Limb (tissue), 2 donors: ENCODE measurements around the gene RBP3.

Experiments
- DNase-seq, 2 donors: peaks; one replicate each; pipeline ENCODE4 v3.0.0-alpha.2; 2016; ENCODE audit errors: extremely low spot score in 2 of 2

Gene RBP3

DNA sequence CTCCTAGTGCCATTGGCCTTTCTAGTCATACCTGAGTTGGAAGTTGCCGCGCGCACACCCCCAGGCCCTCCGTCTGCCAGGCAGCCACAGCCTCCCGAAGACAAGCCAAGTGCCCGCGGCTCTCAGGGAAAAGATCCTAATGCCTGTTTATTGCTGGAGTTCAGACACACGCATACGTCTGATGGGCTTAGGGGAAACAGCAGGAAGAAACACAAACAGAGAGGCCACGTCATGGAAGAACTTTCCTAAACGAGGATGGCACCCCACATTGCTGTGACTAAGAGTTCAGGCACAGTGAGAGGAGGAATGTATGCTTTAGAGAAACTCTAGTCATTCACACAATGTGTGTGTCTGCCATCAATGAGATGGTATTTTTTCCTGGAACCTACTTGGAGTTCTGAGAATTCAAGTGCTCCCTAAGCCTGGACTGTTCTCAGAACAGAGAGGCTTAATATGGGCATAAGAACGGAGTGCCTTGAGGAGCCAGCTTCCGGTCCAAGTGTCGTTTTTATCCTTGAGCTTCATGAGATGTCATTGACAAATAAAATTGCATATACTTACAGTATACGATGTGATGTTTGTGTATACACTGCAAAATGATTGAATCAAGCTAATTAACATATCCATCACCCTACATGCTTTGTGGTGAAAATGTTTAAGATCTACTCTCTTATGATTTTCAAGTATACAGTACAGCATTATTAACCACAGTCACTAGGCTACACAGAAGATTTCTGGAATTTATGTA lies 11.6 kb upstream of the RBP3 start:
- DNase-seq = no peak

DNA sequence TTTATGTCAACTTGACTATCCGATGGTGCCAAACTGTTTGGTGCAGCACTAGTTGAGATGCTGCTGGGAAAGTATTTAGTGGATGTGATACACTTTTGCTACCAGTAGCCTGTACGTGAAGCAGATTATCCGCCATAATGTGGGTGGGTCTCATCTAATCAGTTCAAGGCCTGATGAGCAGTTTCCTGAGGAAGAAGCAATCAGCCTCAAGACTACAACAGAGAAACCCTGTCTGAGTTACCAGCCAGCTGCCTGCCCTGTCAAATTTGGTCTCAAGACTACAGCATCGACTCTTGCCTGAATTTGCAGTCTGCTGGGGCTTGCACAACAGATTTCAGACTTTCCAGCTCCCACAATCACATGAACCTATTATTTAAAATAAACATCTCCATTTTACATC lies 10.9 kb upstream of the RBP3 start:
- DNase-seq = no peak

DNA sequence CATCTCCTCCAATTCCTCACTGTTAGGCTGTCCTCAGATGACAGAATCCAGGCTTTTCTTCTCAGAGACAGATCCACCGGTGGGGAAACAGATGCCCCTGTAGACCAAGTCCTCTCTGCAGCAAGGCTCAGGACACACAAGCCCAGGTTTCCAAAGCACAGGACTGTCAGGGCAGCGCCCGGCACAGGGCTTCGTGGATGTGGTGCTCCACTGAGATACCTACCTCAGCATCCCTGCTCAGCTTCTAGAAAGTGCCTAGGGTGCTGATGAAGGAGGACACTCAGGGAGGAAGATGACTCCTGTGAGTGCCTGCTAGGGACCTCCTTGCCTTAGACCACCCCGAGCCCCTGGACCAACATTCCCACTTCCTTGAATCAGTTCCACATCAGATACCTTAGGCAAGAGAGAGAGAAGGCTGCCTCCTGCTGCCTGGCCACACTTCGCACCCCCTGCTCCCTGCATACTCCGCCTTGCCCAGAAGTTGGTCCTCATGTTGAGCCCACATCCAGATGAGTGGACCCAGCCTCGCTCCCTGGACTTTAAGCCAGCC lies 8.9 kb upstream of the RBP3 start:
- DNase-seq = no peak

DNA sequence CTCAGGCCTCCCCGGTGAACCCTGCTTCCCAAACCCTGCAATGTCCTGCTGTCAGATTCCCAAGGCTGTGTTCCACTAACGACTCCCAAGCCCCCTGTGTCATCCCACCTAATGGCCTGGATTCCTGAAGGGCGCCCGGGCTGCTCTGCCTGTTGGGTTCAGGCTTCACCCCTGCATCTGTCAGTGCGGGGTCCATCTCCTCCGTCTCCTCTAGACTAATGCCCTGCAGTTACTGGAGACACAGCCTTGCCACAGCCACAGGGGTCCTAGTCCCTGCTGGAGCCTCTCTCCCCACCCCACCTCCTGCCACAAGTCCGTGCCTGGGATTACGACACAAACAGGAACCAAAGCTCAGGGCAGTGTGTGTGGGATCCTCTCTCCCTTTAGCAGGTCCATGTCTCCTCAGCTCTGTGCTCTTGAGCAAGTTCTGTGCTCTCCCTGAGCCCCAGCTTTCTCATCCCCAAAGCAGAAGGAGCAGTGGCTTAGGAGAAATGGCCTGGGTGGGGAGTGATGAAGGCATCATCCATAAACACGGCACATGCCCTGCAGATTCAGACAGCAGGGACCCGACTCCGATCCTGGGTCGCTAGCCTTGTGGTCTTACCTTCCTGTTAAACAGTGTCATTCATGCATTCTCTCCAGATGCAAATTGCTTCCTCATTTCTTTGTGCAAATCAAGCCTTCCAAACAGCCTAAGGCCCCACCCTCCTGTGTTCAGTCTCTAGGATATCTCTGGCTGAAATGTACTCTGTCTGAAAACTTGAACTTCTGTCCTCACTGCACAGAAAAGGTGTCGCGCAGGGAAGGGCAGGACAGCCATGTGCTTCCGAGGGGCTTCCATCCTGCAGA lies 8.2 kb upstream of the RBP3 start:
- no peak for DNase-seq

DNA sequence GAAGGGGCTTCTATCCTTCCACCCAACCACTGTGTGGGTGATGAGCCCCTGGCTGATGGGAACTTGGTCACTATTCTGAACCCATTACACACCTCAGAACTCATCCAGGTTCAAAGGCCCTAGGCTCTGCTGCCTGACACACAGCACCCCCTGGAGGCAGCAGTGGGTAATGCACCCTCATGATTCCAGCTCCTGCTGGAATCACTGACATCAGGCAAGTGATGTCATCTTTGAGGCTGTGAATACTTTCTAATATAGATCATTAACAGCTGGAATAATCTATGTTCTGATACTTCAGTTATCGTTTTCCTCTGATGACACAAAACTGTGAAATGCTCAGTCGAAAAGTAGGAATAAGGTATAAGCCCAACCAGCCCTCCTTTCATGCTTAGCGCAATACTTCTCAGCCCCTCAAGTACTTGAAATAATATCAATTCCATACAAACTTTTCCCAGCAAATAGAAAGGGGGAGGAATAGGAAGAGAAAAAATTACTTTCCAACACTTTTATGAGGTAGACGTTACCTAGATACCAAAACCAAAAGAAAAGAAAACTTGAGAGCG lies 7.5 kb upstream of the RBP3 start:
- DNase-seq = peak; percentile 23 to 80

DNA sequence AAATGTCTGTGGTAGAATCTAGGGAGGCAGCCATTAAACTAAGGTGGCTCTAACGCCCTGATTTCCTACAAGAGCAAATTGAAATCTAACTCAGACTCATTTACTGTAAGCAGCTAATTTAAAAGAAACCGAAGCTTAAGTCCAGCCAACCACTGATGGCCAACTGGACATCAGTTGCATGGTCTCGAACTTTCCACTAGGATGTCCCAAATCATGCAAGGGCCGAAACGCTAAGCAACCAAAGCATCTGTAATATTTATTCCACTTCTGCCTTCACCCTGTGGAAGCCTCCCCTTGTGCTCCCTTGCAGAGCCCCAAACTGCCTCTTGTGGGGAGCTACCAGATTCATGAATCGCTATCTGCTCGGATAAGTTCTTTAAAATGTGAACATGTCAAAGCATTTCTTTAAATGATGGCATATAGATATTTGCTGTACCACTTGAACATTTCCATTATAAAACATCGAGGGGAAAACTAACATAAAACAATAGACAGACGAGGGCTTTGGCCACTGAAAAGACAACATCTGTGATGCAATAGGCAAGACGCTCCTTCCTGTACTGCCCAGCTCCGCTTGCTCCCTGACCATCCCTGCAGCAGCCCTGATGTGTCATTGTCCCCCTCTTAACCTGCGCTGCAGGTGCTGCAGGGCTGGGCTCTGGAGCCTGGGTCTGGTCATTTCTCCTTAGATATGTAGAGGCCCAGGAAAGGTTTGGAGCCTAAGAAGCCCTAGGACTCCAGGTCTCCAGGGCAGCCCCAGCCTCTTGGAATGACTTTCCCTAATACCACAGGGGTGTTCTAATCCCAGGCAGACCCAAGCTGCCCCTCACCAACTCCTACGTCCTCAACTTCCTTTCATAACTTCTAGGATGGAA lies 2.9 kb upstream of the RBP3 start:
- no peak for DNase-seq

DNA sequence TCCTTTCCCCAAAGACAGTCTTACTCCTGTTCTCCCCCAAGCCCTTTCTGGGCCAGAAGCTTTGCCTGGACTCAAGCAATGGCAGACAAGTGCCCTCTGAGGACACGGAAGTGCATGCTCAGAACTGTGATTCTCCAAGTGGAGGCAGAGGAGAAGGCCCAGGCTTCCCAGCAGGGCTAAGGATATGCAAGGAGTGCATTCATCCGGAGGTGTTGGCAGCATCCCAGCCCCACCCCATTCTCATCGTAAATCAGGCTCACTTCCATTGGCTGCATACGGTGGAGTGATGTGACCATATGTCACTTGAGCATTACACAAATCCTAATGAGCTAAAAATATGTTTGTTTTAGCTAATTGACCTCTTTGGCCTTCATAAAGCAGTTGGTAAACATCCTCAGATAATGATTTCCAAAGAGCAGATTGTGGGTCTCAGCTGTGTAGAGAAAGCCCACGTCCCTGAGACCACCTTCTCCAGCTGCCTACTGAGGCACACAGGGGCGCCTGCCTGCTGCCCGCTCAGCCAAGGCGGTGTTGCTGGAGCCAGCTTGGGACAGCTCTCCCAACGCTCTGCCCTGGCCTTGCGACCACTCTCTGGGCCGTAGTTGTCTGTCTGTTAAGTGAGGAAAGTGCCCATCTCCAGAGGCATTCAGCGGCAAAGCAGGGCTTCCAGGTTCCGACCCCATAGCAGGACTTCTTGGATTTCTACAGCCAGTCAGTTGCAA lies 1.4 kb upstream of the RBP3 start:
- DNase-seq = no peak

DNA sequence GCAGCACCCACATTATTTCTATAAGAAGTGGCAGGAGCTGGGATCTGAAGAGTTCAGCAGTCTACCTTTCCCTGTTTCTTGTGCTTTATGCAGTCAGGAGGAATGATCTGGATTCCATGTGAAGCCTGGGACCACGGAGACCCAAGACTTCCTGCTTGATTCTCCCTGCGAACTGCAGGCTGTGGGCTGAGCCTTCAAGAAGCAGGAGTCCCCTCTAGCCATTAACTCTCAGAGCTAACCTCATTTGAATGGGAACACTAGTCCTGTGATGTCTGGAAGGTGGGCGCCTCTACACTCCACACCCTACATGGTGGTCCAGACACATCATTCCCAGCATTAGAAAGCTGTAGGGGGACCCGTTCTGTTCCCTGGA lies 874 bp upstream of the RBP3 start:
- DNase-seq = no peak

DNA sequence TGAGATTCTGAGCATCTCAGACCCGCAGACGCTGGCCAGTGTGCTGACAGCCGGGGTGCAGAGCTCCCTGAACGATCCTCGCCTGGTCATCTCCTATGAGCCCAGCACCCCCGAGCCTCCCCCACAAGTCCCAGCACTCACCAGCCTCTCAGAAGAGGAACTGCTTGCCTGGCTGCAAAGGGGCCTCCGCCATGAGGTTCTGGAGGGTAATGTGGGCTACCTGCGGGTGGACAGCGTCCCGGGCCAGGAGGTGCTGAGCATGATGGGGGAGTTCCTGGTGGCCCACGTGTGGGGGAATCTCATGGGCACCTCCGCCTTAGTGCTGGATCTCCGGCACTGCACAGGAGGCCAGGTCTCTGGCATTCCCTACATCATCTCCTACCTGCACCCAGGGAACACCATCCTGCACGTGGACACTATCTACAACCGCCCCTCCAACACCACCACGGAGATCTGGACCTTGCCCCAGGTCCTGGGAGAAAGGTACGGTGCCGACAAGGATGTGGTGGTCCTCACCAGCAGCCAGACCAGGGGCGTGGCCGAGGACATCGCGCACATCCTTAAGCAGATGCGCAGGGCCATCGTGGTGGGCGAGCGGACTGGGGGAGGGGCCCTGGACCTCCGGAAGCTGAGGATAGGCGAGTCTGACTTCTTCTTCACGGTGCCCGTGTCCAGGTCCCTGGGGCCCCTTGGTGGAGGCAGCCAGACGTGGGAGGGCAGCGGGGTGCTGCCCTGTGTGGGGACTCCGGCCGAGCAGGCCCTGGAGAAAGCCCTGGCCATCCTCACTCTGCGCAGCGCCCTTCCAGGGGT lies 703 bp downstream of the RBP3 start:
- DNase-seq = no peak

DNA sequence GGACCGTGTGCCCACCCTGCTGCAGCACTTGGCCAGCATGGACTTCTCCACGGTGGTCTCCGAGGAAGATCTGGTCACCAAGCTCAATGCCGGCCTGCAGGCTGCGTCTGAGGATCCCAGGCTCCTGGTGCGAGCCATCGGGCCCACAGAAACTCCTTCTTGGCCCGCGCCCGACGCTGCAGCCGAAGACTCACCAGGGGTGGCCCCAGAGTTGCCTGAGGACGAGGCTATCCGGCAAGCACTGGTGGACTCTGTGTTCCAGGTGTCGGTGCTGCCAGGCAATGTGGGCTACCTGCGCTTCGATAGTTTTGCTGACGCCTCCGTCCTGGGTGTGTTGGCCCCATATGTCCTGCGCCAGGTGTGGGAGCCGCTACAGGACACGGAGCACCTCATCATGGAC lies 1.4 kb downstream of the RBP3 start:
- no peak for DNase-seq

DNA sequence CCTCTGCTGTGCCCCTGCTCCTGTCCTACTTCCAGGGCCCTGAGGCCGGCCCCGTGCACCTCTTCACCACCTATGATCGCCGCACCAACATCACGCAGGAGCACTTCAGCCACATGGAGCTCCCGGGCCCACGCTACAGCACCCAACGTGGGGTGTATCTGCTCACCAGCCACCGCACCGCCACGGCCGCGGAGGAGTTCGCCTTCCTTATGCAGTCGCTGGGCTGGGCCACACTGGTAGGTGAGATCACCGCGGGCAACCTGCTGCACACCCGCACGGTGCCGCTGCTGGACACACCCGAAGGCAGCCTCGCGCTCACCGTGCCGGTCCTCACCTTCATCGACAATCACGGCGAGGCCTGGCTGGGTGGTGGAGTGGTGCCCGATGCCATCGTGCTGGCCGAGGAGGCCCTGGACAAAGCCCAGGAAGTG lies 1.8 kb downstream of the RBP3 start:
- no peak for DNase-seq

DNA sequence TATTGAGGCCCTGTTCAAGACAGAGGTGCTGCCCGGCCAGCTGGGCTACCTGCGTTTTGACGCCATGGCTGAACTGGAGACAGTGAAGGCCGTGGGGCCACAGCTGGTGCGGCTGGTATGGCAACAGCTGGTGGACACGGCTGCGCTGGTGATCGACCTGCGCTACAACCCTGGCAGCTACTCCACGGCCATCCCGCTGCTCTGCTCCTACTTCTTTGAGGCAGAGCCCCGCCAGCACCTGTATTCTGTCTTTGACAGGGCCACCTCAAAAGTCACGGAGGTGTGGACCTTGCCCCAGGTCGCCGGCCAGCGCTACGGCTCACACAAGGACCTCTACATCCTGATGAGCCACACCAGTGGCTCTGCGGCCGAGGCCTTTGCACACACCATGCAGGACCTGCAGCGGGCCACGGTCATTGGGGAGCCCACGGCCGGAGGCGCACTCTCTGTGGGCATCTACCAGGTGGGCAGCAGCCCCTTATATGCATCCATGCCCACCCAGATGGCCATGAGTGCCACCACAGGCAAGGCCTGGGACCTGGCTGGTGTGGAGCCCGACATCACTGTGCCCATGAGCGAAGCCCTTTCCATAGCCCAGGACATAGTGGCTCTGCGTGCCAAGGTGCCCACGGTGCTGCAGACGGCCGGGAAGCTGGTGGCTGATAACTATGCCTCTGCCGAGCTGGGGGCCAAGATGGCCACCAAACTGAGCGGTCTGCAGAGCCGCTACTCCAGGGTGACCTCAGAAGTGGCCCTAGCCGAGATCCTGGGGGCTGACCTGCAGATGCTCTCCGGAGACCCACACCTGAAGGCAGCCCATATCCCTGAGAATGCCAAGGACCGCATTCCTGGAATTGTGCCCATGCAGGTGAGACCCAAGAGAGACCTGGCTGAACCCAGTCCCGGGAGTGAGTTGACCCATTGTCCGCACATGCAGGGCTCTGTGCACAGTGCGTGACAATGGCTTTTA lies 2.8 kb downstream of the RBP3 start:
- no peak for DNase-seq

DNA sequence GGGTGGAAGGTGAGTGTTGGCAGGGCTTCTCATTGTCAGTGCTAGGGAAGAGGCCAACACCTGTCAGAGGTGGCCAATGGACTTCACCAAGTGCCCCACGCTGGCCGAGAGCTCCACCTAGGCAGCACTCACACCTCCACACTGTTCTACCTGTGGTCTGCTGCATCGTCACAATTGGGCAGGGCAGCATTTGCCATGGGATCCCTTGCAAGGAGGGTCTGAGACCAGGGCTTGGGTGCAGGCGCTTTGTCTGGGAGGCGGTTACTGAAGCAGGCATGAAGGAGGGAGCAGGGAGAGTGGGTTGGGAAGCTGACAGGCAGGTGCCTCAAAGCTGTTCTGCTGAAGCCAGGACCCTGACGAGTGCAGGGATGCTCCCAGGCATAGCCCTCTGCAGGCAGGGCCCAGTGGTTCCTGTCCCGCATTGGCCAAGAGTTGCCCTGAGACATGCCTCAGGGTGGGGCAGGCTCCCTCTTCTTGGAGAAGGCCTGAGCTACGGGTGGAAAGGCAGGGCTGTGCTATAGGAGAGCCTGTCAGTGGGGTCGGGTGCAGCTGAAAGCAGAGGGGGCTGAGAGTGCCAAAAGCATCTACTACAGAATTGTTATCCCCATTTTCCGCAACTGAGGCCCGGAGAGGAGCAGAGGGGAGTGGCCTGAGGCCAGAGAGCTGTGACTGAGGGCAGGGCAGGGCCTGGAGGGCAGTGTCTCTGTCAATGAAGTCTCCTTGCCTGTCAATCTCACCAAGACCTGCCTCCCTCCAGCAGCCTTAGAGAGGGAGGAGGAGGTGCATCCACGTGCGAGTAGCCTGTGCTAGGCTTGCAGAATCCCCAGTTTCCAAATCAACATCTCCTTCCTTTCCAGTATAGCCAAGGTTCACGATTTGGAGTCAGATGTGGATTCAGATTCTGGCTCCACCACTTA lies 4.0 kb downstream of the RBP3 start:
- no peak for DNase-seq

DNA sequence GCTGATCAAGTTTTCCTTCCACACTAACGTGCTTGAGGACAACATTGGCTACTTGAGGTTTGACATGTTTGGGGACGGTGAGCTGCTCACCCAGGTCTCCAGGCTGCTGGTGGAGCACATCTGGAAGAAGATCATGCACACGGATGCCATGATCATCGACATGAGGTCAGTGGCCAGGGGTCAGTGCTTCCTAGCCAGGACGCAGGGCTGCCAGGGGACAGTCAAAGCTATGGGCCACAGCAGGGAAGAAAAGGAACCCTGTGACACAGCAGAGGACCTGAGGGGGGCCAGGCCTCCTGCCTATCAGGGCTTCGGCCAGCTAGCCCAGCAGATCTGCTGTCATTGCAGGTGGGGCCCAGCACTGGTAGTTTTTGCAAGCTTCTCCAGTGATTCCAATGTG lies 5.2 kb downstream of the RBP3 start:
- DNase-seq = no peak

DNA sequence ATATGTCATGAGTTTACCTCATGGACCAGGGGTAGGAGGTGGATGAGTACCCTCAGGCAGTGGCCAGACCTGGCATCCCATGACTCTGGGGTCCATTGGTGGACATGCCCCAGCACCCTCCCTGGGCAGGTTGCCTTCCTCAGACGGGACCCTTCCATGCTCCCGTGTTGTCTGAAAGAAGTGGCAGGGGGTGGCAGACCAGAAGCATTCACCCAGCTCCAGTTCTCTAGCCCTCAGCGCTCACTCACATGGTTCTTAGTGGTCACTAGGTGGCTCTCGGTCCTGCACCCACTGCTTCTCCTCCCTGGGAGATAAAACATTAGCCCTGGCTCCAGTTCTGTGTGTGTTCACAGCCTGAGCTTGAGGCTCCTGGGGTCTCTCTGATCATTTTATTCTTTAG lies 6.0 kb downstream of the RBP3 start:
- DNase-seq = no peak

DNA sequence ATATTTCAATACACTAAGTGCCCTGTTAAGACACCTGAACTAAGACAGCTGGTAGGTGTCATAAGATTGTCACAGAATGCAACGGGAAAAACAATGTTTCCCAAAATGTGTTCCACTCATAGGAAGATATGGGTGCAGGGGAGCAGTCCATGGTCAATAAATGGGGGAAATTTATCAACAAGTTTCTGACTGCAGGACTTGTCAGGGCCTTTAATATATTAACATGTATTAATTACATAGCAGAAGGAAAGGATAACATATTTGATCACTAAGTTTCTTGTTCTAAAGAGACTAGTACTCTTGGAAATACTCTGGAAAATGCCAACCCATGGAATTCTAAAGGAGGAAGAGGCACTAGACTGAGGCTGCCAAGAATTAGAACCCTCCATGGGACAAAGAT lies 6.7 kb downstream of the RBP3 start:
- no peak for DNase-seq

DNA sequence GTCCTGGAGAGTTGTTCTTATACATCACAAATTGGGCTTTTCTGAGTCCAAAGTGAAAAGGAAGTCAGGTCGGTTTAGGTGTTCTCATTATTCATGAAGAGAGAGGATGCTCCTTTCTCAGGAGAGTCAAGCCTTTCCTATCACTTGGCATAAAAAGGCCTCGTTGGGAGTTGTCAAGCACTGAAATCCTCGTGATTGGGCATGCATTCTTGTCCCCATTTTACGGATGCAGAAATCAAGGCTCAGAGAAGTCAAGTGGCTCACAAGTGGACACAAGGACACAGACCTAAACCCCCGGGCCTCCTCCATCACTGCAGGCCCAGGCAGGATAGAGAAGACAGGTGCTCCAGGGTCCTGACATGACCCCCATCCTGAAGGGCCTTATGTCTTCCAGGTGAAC lies 8.5 kb downstream of the RBP3 start:
- no peak for DNase-seq

DNA sequence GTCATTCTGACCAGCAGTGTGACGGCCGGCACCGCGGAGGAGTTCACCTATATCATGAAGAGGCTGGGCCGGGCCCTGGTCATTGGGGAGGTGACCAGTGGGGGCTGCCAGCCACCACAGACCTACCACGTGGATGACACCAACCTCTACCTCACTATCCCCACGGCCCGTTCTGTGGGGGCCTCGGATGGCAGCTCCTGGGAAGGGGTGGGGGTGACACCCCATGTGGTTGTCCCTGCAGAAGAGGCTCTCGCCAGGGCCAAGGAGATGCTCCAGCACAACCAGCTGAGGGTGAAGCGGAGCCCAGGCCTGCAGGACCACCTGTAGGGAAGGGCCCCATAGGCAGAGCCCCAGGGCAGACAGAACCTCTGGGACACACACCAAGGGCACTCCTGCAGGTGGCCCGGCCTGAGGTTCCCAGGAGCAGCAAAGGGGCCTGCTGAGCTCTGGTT lies 9.0 kb downstream of the RBP3 start:
- no peak for DNase-seq
